Measurements from ENCODE around the gene REV3L. TPM values are rescaled to one million over a fixed set of nuclear protein-coding genes. Genes with fewer than 3 reads are reported as not detected.

The REV3L gene
- total and polyA plus RNA-seq, 2 donors (not counting 3 experiments of a cell fraction or from before 2014, with no cell fraction given), result 6.0 to 22.7 TPM

GRCh38 chr6:111367393-111368088, 115.5 kb downstream of the REV3L start:
- no peak overlapping the region for H3K4me3 ChIP-seq (replicated peaks in 1 of 3; ENCODE audit: insufficient read depth in 1 of 3, low read depth in 1 of 3, low read length in 3 of 3)
- H2AFZ ChIP-seq (ENCODE audit: low read depth, low read length), result no peak overlapping the region
- H3K9me1 ChIP-seq (replicated peaks; ENCODE audit: control insufficient read depth, extremely low read depth, insufficient read depth, low read length), result no peaks in the 10 kb centered on the region
- no peaks in the 10 kb centered on the region for H3K27me3 ChIP-seq (ENCODE audit: control insufficient read depth in 2 of 2, insufficient read depth in 2 of 2, low read length in 2 of 2)
- no peaks in the 10 kb centered on the region for H3K4me1 ChIP-seq (ENCODE audit: control insufficient read depth, extremely low read depth, insufficient read depth, low read length)
- FAIRE-seq (no peak), DNase-seq (ENCODE audit: low read depth, low spot score) (no peak)
- ChIA-PET CTCF (interaction anchor here (1.0 kb wide), 2 partner anchors 33 to 275 kb away, joined by 3 to 4 read pairs; no protein-coding TSS in a partner anchor), POLR2A (no interaction called here)
- dilution Hi-C loops (cut with MboI; ENCODE audit: extremely low pct_ligation_motif_present, low sequenced_read_pairs), result no loop called here
- H4K20me1 ChIP-seq (replicated peaks; ENCODE audit: control insufficient read depth, extremely low read depth, insufficient read depth, low read length), result no peaks in the 10 kb centered on the region
- H3K36me3 ChIP-seq (ENCODE audit: control insufficient read depth in 2 of 2, extremely low read depth in 1 of 2, insufficient read depth in 2 of 2, low read length in 2 of 2), result peaks cover 0 to 2% of the 10 kb centered on the region in 2 experiments
- H3K27ac ChIP-seq (ENCODE audit: insufficient read depth, low read depth, low read length), result no peak overlapping the region
- intact Hi-C loops (cut with micrococcal nuclease), result loop anchor here (10.0 kb wide), 1 partner anchor 677 kb away; no protein-coding TSS in a partner anchor
- no peak overlapping the region for H3K4me2 ChIP-seq (ENCODE audit: insufficient read depth, low read length)
- BruUV-seq (replicated peaks), result no TSS peak
- H3K79me2 ChIP-seq (ENCODE audit: control insufficient read depth, insufficient read depth, low read length), result no peaks in the 10 kb centered on the region
- H3K9me3 ChIP-seq (replicated peaks; ENCODE audit: control insufficient read depth, insufficient read depth, low read length), result no peaks in the 10 kb centered on the region
- no peak overlapping the region for H3K9ac ChIP-seq (replicated peaks; ENCODE audit: extremely low read depth, insufficient read depth, low read length)
- TF ChIP-seq EZH2 (IDR thresholded peaks at IDR 0.05; ENCODE audit: borderline replicate concordance, low read depth, low read length, severe bottlenecking) (no peak), MYC (IDR thresholded peaks at IDR 0.05; ENCODE audit: low read depth, low read length) (no peak), POLR2AphosphoS5 (IDR thresholded peaks at IDR 0.05; ENCODE audit: insufficient read depth, low read depth, low read length) (no peak), GATA2 (IDR thresholded peaks at IDR 0.05; ENCODE audit: insufficient read depth, insufficient read length, low read depth, low read length) (no peak), MAX (IDR thresholded peaks at IDR 0.05; ENCODE audit: insufficient read depth, insufficient read length) (no peak), JUN (IDR thresholded peaks at IDR 0.05; ENCODE audit: borderline replicate concordance, insufficient read depth, insufficient read length, low read depth) (no peak), FOS (IDR thresholded peaks at IDR 0.05; ENCODE audit: borderline replicate concordance, insufficient read depth, low read length) (no peak), CTCF (IDR thresholded peaks at IDR 0.05; ENCODE audit: extremely low read depth in 1 of 2, insufficient read depth in 1 of 2, low read depth in 1 of 2, low read length in 2 of 2) (no peak), POLR2A (IDR thresholded peaks at IDR 0.05; ENCODE audit: low read depth, low read length) (no peak)

Measured in endothelial cell of umbilical vein (primary cell).